Vagina (tissue), 2 donors: ENCODE results near the gene GSTO2.

Experiments
- POLR2AphosphoS5 ChIP-seq, 2 donors: sonication (generic); formaldehyde crosslinking; IDR thresholded peaks; one replicate each; pipeline ENCODE4 v1.9.0; 2017; ENCODE audit warnings: antibody characterized with exemption in 2 of 2, mild to moderate bottlenecking in 2 of 2, low read depth in 1 of 2; ENCODE audit not compliant: insufficient read depth in 1 of 2
- TF ChIP-seq, protein P1 (sequence below), 3 experiments: fragments of 450-650 bp in 2 of 3; fragments of 200-600 bp in 1 of 3; sonication (generic) in 1 of 3; IDR thresholded peaks; one replicate each; pipeline ENCODE4 v1.5.1; 2017 to 2019; ENCODE audit warnings: antibody characterized with exemption in 3 of 3, mild to moderate bottlenecking in 2 of 3, moderate library complexity in 2 of 3

DNA sequence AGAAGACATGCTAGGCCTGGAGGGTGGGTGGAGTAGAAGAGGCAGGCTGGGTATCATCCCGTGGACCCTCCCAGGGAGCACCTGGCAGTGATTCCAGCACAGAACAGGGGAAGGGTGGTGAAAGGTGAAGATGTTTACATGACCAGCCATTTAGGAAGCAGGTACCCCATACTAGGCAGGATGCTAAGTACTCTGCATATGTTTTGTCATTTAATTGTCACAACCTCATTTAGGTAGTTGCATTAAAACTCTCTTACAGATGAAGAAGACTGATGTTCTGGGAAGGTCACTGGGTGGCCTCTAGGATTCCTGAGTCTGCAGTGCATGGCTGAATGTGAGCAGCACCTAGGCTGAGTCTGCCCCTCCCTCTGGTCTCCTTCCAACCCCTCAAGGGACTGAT is 54.1 kb downstream of the GSTO2 start:
- TF ChIP-seq, protein P1, sequence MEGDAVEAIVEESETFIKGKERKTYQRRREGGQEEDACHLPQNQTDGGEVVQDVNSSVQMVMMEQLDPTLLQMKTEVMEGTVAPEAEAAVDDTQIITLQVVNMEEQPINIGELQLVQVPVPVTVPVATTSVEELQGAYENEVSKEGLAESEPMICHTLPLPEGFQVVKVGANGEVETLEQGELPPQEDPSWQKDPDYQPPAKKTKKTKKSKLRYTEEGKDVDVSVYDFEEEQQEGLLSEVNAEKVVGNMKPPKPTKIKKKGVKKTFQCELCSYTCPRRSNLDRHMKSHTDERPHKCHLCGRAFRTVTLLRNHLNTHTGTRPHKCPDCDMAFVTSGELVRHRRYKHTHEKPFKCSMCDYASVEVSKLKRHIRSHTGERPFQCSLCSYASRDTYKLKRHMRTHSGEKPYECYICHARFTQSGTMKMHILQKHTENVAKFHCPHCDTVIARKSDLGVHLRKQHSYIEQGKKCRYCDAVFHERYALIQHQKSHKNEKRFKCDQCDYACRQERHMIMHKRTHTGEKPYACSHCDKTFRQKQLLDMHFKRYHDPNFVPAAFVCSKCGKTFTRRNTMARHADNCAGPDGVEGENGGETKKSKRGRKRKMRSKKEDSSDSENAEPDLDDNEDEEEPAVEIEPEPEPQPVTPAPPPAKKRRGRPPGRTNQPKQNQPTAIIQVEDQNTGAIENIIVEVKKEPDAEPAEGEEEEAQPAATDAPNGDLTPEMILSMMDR (IDR thresholded peaks at IDR 0.05), result no peak
- no peak for TF ChIP-seq POLR2AphosphoS5 (IDR thresholded peaks at IDR 0.05; ENCODE audit: insufficient read depth in 1 of 2, low read depth in 1 of 2)
